PC-9 (cell line): ENCODE measurements around the gene GRID2IP. TPM values are rescaled to one million over a fixed set of nuclear protein-coding genes. Genes with fewer than 3 reads are reported as not detected.

Experiments used
- BruUV-seq: library from RNA; stranded (reverse); fragments of 400-500 nt; replicated peaks from 2 replicates; lab custom pipeline; 2021; lab: Mats Ljungman, UMichigan
- CTCF ChIA-PET: fragments of 300-600 bp; sonication (Branson Sonifier 250); formaldehyde crosslinking; loops from one replicate; lab custom pipeline; 2022; ENCODE audit warnings: antibody characterized with exemption; lab: Charles Lee
- POLR2A ChIA-PET: fragments of 300-600 bp; sonication (Branson Sonifier 250); formaldehyde crosslinking; loops from one replicate; lab custom pipeline; 2022; ENCODE audit warnings: antibody characterized with exemption; ENCODE audit not compliant: unreplicated experiment; lab: Charles Lee
- DNase-seq, 2 experiments: peaks; one replicate each; pipeline versions ENCODE4 v3.0.0 to v3.0.0-alpha.2; 2015 to 2022; ENCODE audit warnings: mixed read lengths in 1 of 2
- H2AFZ ChIP-seq: fragments of 200-600 bp; sonication (generic); 2 replicates; pipeline ENCODE4 v1.8.1; 2017; ENCODE audit warnings: antibody characterized with exemption
- H3F3A ChIP-seq: fragments of 200-600 bp; sonication (generic); 2 replicates; pipeline ENCODE4 v1.8.1; 2017; ENCODE audit warnings: antibody characterized with exemption, mild to moderate bottlenecking, low read depth; ENCODE audit not compliant: insufficient read depth
- H3K27ac ChIP-seq: fragments of 200-600 bp; sonication (generic); 2 replicates; pipeline ENCODE4 v1.6.1; 2016; ENCODE audit warnings: mixed run types
- H3K27me3 ChIP-seq: fragments of 200-600 bp; sonication (generic); 2 replicates; pipeline ENCODE4 v1.6.1; 2016; ENCODE audit warnings: low read depth, mixed run types; ENCODE audit not compliant: insufficient read depth
- H3K36me3 ChIP-seq: fragments of 200-600 bp; sonication (generic); 2 replicates; pipeline ENCODE4 v1.6.1; 2016; ENCODE audit warnings: low read depth, mixed run types
- H3K4me1 ChIP-seq: fragments of 200-600 bp; sonication (generic); replicated peaks from 2 replicates; pipeline ENCODE4 v1.6.1; 2016; ENCODE audit warnings: mixed run types; ENCODE audit not compliant: insufficient read depth
- H3K4me2 ChIP-seq: fragments of 200-600 bp; sonication (generic); 2 replicates; pipeline ENCODE4 v1.6.1; 2017; ENCODE audit warnings: mixed run types
- H3K4me3 ChIP-seq: fragments of 200-600 bp; sonication (generic); 2 replicates; pipeline ENCODE4 v1.6.1; 2016; ENCODE audit warnings: mixed run types
- H3K79me2 ChIP-seq: fragments of 200-600 bp; sonication (generic); 2 replicates; pipeline ENCODE4 v1.6.1; 2017; ENCODE audit warnings: low read depth, mixed run types
- H3K9me2 ChIP-seq: fragments of 200-600 bp; sonication (generic); 2 replicates; pipeline ENCODE4 v1.8.1; 2017; ENCODE audit warnings: mild to moderate bottlenecking; ENCODE audit not compliant: insufficient read depth
- H3K9me3 ChIP-seq: fragments of 200-600 bp; sonication (generic); 2 replicates; pipeline ENCODE4 v1.8.1; 2016; ENCODE audit warnings: low read depth; ENCODE audit not compliant: insufficient read depth
- H4K20me1 ChIP-seq: fragments of 200-600 bp; sonication (generic); 2 replicates; pipeline ENCODE4 v1.8.1; 2017; ENCODE audit not compliant: insufficient read depth
- EZH2 ChIP-seq: fragments of 200-600 bp; sonication (generic); IDR thresholded peaks from 2 replicates; pipeline ENCODE4 v1.8.0; 2017; ENCODE audit warnings: antibody characterized with exemption, low read depth
- intact Hi-C: fragments of 100-400 bp; cut with micrococcal nuclease; formaldehyde crosslinking; loops from one replicate; pipeline ENCODE4 v1.10.0; 2022; ENCODE audit not compliant: unreplicated experiment
- total RNA-seq: library from RNA; stranded (reverse); gene quantifications from 2 replicates; pipeline ENCODE4 v1.2.3, GENCODE V29; 2021
- TF ChIP-seq, protein P1 (sequence below): fragments of 200-600 bp; sonication (generic); conservative IDR thresholded peaks from 2 replicates; pipeline ENCODE4 v1.6.1; 2017; ENCODE audit warnings: mixed run types, antibody characterized with exemption, mild to moderate bottlenecking, moderate library complexity

Gene GRID2IP
- total RNA-seq, 1 experiment from 2014 or later = 1.3 TPM

DNA sequence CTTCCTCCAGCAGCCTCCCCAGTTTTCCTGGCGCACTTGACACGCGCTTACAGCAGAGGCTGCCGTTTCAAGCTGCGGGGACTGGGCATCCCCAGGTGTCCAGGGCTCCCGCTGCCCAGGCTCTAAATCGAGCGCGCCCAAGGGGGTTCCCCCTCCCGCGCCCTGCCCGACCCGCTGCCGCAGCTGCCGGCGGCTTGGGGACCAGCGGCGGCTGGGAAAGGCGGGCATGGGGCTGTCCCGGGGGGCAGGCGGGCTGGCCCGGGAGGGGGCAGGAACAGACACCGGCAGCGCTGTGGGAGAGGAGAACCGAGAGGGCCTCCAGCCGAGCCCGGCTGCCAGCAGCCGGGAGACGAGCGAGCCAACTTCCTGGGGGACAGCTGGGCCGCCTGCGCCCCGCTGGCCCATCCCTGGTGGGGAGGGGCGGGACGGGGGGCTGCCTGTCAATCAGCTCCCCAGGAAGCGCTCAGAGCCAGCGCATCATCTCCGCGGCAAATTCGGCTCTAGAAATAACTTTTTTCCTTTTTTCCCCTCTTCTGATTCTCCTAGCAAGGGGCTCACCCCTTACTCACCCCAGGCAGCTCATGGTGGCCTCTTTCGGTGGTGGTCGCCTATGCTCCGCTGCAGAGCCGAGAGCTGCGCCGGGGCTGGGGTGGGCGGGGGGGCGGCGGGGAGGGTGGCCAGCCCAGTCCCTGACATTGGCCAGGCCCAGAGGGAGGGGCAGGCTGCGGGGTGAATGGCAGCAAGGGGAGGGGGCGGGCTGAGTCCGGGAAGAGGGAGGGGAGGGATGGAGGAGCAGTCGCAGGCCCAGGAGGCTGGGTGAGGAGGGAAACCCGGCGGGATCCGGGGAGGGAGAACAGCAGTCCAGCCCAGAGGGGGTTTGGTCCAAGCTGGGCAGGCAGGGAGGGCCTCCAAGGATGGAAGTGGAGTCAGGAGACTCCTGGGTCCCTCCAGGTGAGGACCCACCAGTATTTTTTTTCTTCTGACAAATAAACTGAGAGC lies 14.7 kb downstream of the GRID2IP start:
- H3F3A ChIP-seq = no peaks in the 10 kb centered on the region
- no peak overlapping the region for H3K4me3 ChIP-seq
- no peaks in the 10 kb centered on the region for H3K4me1 ChIP-seq
- H2AFZ ChIP-seq = no peak overlapping the region
- no peaks in the 10 kb centered on the region for H4K20me1 ChIP-seq
- no peak overlapping the region for H3K4me2 ChIP-seq
- no TSS peak for BruUV-seq
- intact Hi-C loops = no loop called here
- no peaks in the 10 kb centered on the region for H3K27me3 ChIP-seq
- no peak for TF ChIP-seq EZH2
- TF ChIP-seq, protein P1, sequence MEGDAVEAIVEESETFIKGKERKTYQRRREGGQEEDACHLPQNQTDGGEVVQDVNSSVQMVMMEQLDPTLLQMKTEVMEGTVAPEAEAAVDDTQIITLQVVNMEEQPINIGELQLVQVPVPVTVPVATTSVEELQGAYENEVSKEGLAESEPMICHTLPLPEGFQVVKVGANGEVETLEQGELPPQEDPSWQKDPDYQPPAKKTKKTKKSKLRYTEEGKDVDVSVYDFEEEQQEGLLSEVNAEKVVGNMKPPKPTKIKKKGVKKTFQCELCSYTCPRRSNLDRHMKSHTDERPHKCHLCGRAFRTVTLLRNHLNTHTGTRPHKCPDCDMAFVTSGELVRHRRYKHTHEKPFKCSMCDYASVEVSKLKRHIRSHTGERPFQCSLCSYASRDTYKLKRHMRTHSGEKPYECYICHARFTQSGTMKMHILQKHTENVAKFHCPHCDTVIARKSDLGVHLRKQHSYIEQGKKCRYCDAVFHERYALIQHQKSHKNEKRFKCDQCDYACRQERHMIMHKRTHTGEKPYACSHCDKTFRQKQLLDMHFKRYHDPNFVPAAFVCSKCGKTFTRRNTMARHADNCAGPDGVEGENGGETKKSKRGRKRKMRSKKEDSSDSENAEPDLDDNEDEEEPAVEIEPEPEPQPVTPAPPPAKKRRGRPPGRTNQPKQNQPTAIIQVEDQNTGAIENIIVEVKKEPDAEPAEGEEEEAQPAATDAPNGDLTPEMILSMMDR = no peak
- POLR2A ChIA-PET = interaction anchor here (0.6 kb wide), 2 partner anchors 27 to 48 kb away, joined by 3 to 4 read pairs; no protein-coding TSS in a partner anchor
- DNase-seq = peak in 1 of 2 experiments; percentile 26
- H3K27ac ChIP-seq = no peak overlapping the region
- CTCF ChIA-PET = interaction anchor here (0.6 to 0.7 kb wide), 2 partner anchors 20 to 679 kb away, joined by 3 to 4 read pairs; no protein-coding TSS in a partner anchor
- no peaks in the 10 kb centered on the region for H3K9me3 ChIP-seq
- H3K79me2 ChIP-seq = no peaks in the 10 kb centered on the region
- no peaks in the 10 kb centered on the region for H3K36me3 ChIP-seq
- H3K9me2 ChIP-seq = no peaks in the 10 kb centered on the region

DNA sequence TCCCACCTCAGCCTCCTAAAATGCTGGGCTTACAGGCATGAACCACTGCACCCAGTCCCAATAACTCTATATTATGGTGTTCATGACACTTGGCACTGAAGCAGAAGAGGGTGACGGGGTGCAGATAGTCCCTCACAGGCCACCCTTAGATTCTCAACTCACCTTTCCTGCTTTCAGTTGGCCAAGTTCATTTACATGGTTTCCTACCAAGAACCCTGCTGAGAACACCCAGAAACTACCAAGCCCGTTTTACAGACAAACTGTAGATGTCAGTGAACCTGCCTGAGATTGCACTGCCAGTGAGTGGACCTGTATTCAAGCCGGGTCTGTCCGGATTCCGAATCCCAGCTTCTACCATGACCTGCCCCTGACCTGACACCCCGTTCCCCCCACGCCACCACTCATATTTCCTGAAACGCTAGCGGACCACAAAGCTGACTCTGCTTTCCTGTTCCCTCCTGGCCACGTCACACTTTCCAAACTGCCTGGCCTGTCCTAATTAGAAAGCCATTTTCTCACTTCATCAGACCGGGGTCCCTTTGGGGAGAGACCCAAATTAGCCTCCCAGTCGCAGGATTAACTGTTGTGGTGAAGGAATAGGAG lies 17.3 kb downstream of the GRID2IP start:
- Histone ChIP-seq H3K27me3 (no peaks in the 10 kb centered on the region), H3K4me1 (no peaks in the 10 kb centered on the region), H2AFZ (no peak overlapping the region), H3K79me2 (no peaks in the 10 kb centered on the region), H3F3A (no peaks in the 10 kb centered on the region), H3K36me3 (no peaks in the 10 kb centered on the region), H3K27ac (no peak overlapping the region), H4K20me1 (no peaks in the 10 kb centered on the region), H3K4me3 (no peak overlapping the region), H3K9me2 (no peaks in the 10 kb centered on the region), H3K9me3 (no peaks in the 10 kb centered on the region), H3K4me2 (no peak overlapping the region)
- intact Hi-C loops = no loop called here
- ChIA-PET POLR2A (no interaction called here), CTCF (no interaction called here)
- no TSS peak for BruUV-seq
- peak in 1 of 2 experiments; percentile 26 for DNase-seq
- TF ChIP-seq, protein P1 = no peak
- no peak for TF ChIP-seq EZH2

DNA sequence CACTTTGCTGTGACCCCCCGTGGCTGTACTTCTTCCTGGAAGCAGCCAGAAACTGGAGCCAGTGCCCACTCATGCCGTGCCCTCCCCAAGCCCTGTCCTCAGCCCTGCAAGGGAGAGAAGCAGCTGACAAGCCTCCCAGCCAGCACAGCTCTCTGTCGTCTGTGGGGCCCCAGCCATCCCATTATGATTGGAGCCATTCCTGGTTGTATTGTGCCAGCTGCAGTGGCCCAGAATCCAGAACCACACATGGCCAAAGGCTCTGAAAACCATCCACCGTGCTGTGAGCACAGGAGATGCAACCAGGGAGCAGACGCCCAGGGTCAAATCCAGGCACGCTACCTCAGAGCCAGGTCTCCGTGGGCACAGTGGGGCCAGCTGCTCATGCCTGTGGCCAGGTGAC lies 18.7 kb downstream of the GRID2IP start:
- DNase-seq = peak in 1 of 2 experiments; percentile 27
- POLR2A ChIA-PET = no interaction called here
- no TSS peak for BruUV-seq
- H3K4me1 ChIP-seq = no peaks in the 10 kb centered on the region
- intact Hi-C loops = no loop called here
- CTCF ChIA-PET = no interaction called here
- TF ChIP-seq, protein P1 = no peak
- TF ChIP-seq EZH2 = no peak
- H3F3A ChIP-seq = no peaks in the 10 kb centered on the region
- H3K27ac ChIP-seq = no peak overlapping the region
- H3K4me3 ChIP-seq = no peak overlapping the region
- no peak overlapping the region for H2AFZ ChIP-seq
- no peaks in the 10 kb centered on the region for H3K79me2 ChIP-seq
- H3K36me3 ChIP-seq = no peaks in the 10 kb centered on the region
- peaks cover 2% of the 10 kb centered on the region; the same call in 1 of the 2 replicates for H3K27me3 ChIP-seq
- no peak overlapping the region for H3K4me2 ChIP-seq
- no peaks in the 10 kb centered on the region for H3K9me3 ChIP-seq
- H3K9me2 ChIP-seq = no peaks in the 10 kb centered on the region
- H4K20me1 ChIP-seq = no peaks in the 10 kb centered on the region
